DMS153 treated with DMSO at 0.1 percent for 48 hours (cell line): ENCODE measurements around the gene MAPK8IP3.
"Not testable (repeated sequence)": the region's sequence is repeated elsewhere in the genome, so short reads cannot be mapped to it uniquely, and the experiment has no call there.

ENCODE experiments used
- DNase-seq: peaks from one replicate; lab custom pipeline; 2025; ENCODE audit not compliant: unreplicated experiment; lab: John Stamatoyannopoulos, UW

MAPK8IP3 gene

GRCh38 chr16:1708768-1709180 is 2.8 kb downstream of the MAPK8IP3 start:
- no peak for DNase-seq

DNA sequence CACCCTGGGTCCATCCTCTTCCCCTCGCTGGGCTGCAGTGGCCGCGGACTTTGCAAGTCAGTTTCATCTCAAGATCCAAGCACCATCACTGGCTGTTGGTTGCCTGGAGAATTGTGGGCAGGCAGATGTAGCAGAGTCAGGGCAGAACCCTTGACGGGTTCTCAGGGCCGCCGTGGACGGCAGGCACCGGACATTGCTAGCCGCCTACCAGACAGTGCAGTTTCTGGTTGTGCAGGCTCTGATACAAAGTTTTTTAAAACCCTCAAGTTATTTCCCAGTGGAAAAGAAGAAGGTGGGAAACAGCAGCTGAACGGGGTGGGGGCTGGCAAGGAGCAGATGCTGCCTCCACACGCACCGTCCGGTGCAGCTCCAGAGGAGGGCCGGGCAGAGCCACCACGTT is 3.4 kb downstream of the MAPK8IP3 start:
- no peak for DNase-seq

GRCh38 chr16:1710811-1711507 is 5.0 kb downstream of the MAPK8IP3 start:
- DNase-seq, result no peak

DNA sequence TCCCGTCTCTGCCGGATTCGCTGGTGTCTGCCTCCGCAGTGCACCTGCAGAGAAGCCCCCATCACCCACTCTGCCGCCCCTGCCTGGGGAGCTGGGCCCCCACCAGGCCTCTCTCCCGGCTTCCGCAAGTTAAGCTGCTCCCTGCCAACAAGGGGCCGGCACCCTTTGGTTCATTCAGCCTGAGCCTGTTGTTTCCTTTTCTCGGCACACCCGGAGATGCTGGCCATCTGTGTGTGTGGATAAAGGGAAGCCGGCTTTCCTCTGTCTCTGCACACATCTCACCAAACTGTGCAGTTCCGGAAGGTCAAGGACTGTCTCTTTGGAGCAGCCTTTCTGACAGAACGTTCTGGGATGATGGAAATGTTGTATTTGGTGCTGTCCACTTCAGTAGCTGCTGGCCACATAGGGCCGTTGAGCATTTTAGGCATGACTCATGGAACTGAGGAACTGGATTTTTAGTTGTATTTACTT is 6.8 kb downstream of the MAPK8IP3 start:
- no peak for DNase-seq

- DNase-seq, result no peak
Observed at GRCh38 chr16:1713331-1713730, 7.3 kb downstream of the MAPK8IP3 start.

DNA sequence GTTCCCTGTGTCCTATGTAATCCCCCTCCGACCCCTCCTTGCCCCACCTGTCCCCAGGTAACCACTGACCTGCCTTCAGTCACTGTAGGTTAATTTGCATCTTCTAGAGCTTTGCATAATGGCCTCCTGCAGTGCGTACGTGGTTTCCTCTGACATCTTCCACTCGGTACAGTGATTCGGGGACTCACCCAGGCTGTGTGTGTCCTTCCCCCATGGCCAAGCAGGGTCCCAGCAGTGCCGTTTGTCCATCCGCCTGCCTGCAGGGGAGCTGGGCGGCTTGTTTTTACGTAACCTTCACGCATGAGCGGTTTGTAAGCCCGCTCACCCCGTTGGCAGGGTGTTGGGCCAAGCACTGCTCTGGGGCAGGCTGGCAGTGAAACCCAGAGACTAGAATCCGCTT is 7.9 kb downstream of the MAPK8IP3 start:
- DNase-seq, result no peak

GRCh38 chr16:1715220-1715619 is 9.2 kb downstream of the MAPK8IP3 start:
- no peak for DNase-seq

DNA sequence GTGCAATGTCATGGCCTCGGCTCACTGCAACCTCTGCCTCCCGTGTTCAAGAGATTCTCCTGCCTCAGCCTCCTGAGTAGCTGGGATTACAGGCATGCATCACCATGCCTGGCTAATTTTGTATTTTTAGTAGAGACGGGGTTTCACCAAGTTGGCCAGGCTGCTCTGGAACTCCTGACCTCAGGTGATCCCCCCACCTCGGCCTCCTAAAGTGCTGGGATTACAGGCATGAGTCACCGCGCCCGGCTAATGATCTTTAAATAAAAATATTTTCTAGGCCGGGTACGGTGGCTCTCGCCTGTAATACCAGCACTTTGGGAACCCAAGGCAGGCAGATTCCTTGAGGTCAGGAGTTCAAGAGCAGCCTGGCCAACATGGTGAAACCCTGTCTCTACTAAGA is 12.2 kb downstream of the MAPK8IP3 start:
- DNase-seq, result not testable (repeated sequence)

DNA sequence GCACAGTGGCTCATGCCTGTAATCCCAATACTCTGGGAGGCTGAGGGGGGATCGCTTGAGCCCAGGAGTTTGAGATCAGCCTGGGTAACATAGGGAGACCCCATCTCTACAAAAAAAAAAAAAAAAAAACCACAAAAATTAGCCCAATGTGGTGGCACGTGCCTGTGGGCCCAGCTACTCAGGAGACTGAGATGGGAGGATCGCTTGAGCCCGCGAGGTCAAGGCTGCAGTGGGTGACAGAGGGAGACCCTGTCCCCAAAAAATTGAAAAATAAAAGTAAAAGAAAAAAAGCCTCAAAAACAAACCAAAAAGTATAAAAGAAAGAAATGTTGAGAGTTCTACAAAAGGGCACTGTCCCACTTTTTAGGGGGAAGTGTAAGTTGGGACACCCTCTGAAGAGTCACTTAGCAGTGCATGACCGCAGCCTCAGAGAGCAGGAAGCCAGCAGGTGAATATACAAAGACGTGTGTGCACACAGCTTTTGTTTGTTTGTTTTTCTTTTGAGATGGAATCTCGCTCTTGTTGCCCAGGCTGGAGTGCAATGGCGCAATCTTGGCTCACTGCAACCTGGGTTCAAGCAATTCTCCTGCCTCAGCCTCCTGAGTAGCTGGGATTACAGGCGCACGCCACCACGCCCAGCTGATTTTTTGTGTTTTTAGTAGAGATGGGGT is 13.7 kb downstream of the MAPK8IP3 start:
- DNase-seq, result peak; percentile 13

- DNase-seq, result no peak
Observed at GRCh38 chr16:1721372-1721771, 15.4 kb downstream of the MAPK8IP3 start.

GRCh38 chr16:1723450-1724147 is 17.6 kb downstream of the MAPK8IP3 start:
- DNase-seq, result peak; percentile 4

GRCh38 chr16:1724491-1724890 is 18.5 kb downstream of the MAPK8IP3 start:
- DNase-seq, result no peak

GRCh38 chr16:1726661-1727502 is 20.9 kb downstream of the MAPK8IP3 start:
- DNase-seq, result no peak

DNA sequence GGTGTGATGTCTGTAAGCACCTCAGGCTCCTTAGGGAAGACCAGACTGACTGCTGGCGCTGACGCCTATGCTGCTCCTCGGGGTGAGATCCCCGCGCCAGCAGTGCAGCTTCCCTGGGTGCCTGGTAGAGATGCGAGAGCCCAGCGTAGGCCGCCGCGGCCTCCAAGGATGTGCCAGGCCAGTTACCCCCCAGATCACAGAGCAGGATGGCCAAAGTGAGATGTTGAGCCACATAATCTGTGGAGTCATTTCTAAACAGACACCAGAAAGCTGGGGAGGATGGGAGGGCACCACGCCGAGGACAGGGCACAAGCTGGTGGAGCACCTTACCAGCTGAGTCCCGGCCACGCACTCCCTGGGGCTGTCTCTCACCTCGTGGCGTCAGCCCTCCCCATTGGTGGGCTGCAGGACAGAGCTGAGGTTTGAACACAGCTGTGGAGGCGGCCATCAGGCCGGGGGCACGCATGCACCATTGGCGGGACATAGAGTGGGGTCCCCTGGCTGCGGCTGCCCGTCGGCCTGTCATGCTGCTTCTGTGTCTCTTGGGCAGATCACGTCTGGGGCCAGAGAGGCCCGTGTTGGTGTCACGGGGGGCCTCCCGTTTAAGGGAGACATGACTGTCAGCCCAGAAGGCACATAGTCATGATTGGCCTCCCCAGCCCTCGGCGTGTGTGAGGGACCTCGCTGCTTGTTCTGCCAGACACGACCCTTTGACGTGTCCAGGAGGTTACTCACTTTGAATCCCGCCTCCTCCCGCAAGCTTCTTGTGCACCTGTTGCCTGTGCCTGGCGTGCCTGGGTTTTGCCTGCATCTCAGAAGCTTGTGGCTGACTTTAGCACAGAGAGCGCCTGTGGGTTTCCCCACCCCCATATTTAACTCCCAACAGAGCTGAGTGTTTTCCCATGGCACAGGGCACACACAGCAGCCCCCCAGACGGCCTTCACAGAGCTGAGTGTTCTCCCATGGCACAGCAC is 21.9 kb downstream of the MAPK8IP3 start:
- no peak for DNase-seq

DNA sequence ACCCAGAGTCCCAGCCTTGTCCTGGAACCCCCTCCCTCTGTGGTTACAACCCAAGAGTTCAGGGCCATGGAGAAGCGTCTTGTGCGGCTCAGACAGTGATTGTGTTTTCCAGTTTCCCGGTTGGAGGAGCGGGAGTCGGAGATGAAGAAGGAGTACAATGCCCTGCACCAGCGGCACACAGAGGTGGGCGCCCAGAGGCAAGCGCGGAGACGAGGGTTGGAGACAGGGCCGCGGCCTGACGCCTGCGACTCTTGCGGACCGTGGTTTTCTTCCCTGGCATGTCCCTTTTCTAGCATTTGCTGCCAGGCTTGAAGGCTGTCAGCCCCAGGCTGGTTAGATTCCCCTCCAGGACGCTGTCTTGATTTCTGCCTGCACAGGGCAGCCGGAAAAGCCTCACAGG is 23.0 kb downstream of the MAPK8IP3 start:
- DNase-seq, result no peak

DNA sequence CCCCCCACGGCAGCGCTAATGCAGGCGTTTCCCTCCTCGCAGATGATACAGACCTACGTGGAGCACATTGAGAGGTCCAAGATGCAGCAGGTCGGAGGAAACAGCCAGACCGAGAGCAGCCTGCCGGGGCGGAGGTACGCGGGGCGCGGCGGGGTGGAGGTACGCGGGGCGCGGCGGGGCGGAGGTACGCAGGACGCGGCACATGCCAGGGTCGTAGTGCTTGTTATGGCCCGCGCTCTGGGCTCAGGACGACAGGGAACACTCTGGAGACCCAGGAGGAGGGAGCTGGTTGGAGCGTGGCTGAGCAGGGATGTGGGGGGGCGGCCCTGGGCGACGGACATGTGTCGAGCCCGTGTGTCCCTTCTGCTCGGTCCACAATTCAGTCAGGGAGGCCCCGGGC is 23.4 kb downstream of the MAPK8IP3 start:
- no peak for DNase-seq

GRCh38 chr16:1731073-1731472 is 25.1 kb downstream of the MAPK8IP3 start:
- DNase-seq, result no peak

DNA sequence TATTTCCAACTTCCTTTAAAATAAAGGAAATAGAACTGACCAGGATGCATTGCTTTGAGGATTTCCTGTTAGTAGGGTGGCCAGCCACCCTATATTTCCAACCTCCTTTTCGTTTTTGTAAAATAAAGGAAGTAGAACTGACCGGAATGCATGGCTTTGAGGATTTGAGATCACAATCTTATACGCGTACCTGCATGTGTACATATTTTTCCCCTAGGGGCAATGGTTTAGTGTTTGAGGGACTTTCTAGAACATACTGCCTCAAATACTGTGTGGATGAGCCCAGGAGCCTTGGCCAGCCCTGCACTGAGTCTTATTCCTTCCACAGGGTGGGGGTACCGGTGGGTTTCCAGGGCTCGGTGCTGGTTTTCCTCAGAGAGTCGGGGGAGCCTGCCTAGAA is 25.6 kb downstream of the MAPK8IP3 start:
- DNase-seq, result no peak

- no peak for DNase-seq
Observed at GRCh38 chr16:1732071-1732470, 26.1 kb downstream of the MAPK8IP3 start.

- DNase-seq, result not testable (repeated sequence)
Observed at GRCh38 chr16:1732551-1732987, 26.6 kb downstream of the MAPK8IP3 start.
